ENCODE measurements around the gene TMTC1.

Gene TMTC1

DNA sequence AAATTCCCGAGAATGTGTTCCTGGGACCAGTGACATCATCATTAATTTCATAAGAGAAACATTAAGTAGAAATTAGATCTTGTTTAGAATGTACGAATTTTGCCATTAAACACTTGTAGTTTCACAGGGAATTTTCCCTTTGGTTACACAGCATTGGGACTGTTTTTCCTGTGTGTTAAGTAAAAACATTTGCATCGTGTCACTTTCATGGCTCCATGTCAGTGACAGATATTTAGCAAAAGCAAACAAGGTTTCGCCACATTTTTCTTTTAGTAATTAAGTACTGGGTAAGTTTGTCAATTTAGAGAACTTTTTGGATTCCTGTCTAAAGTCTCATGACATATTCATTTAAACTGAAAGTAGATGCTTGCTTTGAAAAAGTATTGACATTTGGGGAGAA lies 240.7 kb downstream of the TMTC1 start:
- no peak for DNase-seq

DNA sequence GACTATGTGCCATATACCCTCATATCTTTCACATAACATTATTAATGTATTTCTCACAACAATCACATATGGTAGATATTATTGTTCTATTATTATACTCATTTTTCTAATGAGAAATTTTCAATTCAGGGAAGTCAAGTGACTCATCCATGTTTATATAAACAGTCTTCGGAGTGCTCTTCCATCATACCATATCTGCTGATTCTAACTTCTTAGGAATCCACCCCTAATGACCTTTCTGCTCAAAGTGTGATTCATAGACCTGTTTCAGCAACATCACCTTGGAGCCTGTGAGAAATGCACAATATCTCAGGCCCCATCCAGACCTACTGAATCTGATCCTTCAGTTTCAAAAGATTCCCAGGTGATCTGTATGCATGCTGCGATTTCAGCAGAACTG lies 246.4 kb downstream of the TMTC1 start:
- no peak for DNase-seq

DNA sequence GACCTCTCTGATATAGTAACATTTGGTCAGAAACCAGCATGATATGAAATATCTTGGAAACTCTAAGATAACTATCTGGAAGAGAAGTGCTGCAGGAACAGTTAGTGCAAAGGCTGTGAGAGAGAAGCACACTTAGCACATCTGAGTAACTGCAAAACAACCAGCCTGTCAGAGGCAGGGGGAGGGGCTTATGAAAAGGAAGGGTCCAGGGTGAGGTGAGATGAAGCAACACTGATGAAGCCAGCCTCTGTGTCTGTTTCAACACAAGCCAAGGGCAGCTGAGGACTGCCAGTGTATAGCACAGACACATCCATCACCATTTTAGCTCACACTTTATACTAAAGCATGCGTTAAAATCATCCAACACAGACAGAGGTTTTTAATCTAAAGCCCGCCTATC lies 248.8 kb downstream of the TMTC1 start:
- DNase-seq = no peak

DNA sequence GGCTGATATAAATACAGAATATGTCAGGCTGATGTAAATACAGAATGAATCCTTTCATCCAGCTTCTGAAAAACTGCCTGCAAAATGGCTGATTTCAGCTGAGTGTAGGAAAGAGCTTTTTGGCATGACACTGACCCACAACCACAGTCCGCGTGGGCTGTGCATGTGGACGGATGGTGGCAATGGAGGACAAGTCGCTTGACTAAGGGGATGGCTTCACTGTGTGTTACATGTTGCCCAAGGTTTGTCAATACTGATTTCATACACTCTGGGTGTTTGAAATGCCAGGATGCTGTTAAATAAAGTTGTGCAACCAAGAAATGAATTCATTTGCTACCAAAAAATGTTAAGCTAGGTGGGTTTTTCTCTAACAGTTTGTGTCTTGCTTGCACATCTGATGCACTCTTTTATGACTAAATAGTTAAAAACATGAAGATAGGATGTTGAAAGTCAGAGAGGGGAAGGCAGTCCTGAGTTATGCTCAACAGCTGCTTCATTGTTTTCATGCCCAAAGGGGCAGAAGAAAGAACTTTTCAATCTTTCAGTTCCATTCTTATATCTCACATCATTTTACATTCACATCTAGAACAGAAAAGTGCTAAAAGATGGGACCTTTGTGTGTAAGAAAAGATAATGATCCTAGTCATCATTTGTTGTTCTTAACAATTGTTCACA lies 249.8 kb downstream of the TMTC1 start:
- DNase-seq = no peak

DNA sequence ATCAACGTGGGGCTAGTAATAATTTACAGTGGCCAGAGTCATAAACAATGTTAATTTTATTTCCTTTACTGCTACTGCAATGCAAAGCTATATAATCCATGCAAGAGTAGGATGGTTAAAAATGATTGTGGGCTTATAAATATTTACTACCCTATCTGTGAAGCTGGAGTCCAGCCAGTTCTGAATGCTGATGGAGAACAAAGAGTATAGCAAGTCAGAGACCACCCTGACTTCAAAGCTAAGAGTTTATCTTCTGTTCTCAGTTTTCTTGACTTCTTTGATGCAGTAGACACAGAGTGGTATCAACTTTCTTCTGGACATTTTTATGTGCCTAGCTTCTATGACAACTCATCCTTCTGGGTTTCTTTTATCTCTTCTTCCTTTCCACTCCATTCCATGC lies 252.3 kb downstream of the TMTC1 start:
- no peak for DNase-seq

DNA sequence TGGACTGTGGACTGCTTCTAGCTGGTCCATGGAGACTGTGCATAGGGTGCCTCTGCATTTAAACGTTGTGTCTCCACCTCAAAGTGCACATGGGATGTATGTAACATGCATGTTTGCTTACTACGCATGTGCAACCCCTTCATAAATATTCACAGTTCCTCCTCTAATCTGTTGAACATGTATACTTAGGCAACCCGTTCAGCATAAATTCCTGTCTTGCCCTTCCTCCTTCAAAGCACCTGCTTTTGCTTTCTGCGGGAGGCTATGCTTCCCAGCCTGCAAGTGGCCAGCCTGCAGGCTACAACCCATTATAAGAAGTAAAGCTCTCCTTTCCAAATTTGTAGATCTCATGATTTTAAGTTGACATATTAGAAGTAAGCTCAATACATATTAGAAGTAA lies 253.3 kb downstream of the TMTC1 start:
- DNase-seq = no peak

DNA sequence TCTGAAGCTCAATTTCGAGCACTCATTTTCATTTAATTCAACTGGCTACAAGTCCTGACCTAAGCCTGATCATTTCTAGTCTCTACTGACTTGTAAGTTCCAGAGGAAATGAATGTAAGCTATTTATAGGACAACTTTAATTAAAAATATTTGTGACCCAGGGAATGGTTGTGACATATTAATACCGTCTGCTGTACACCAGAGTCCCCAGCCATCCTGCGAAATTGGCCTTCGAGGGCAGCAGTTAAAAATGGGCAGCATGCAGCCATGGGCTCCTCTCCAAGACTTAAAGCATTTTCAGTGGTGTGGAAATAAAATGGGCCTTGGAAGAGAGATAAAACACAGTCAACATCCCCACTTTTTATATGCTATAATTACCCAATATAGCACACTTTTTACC lies 255.6 kb downstream of the TMTC1 start:
- DNase-seq = no peak

DNA sequence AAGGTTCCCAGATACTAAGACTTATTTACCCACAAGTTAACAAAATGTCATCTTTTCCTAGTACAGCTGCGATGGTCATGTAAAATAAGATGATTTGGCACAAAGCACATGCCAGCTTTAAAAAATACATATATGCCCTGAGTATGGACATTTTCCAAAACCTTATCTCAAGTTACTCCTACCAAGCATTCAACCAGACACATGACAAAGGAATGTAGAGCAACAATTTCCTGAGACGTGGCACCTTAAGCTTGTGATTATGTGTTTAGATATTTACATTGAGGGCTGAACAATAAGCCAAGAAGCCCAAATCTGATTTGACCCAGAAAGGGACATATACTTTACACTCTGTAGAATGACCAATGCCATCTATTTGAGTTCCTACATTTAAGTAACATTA lies 261.8 kb downstream of the TMTC1 start:
- DNase-seq = no peak

DNA sequence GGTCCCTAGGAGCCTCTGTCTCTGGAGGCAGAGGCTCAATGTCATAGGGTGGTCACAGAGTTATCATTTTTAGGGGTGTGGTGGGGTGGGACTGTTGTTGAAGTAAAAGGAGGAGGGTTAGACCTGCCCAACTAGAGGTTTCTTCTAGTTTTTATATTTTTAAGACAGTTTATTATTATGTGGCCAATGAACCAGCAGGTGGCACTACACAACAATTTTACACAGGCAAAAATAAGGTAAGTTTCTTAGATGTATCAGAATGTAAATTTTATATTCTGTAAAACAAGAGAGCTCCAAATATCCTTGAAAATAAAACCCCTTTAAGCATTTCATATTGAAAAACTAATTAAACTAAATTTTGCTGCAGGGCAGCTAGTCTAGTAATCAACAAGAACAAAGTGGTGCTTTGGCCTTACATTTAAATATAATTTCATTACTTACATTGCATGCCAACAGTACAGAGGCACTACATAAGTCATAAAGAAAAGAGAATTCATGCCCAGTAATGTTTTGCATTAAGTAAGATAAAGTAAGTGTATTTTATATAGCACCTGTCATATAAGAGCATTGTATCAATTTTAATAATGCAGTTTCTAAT lies 264.1 kb downstream of the TMTC1 start:
- DNase-seq = peak in 3 of 51 donors; percentile 5 to 16 (median 7)

DNA sequence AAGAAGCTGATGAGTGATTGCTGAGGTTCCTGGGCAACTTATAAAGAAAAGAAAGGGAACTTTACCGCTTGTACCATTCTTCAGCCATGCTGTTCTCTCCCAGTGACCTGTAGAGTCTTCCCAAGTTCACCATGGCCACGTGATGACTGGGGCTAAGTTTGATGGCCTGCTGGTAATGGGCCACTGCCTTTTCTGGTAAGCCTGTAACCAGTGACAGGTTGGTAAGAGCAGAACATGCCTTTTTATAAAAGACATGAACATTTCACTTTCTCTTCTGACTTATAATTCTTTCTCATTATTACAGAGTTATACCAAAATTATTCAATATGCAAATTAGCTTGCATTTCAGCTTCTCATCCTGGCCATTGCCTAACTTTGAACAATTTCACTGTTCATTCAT lies 265.3 kb downstream of the TMTC1 start:
- DNase-seq = no peak

DNA sequence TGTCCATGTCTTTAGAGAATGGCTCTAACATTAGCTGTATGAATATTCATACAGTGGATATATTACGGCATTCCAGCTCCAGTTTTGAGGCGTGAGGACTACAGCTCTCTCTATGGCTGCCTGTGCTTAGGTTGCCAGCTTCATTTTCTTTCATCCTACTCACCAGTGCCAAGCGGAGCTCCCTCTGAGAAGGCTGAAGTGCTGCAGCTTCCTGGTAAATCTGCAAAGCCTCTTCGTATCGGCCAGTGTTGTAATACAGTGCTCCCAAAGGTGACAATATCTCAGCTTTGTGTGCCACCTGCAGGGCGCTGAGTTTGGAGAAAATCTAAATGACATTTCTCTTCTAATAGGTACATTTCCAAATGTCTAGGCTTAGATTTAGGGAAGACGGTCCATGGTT lies 266.5 kb downstream of the TMTC1 start:
- peak in 10 of 51 donors; percentile 1 to 30 (median 12) for DNase-seq

DNA sequence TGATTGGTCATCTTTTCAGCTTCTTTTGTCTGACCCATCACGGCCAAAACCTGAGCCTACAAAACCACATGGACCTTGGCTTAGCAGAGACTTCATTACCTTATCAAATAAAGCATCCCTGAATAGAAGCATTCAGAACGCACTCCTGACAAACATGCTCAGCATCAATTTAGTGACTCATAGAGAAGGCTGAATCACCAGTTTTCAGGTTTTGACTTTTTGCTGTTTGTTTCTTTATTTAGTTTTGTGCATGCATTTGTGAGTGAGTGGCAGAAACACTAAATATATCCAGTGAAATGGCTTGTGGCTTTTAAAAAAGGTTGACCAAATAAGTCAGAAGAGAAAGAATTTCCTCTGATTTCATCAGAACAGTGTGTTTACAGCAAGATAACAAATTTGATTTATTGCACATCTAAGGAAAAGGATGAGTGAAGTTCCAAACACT lies 267.3 kb downstream of the TMTC1 start:
- DNase-seq = no peak

DNA sequence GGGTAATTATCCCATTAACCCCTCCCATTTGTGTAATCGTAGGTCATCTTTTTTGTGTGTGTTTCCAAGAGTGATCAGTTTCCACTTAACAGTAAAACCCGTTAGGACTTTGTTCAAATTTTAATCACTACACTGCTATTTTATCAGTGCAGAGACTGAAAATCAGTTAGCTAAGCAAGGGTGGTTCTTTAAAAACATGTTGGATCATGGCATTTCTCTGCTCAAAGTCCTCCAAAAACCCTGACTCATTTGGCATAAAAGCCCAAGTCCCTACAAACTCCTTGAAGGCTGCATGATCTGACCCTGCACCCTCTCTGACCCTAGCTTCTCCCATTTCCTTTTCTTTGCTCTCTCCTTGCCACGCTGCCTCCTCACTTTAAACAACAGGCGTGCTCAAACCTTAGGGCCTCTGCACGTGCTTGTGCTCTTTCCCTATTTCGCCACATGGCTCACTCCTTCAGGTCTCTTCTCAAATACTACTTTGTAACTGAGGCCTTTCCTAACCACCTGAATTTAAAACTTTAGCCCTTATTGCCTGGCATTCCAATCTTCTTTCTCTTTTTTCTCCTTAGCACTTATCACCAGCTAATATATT lies 273.1 kb downstream of the TMTC1 start:
- no peak for DNase-seq

DNA sequence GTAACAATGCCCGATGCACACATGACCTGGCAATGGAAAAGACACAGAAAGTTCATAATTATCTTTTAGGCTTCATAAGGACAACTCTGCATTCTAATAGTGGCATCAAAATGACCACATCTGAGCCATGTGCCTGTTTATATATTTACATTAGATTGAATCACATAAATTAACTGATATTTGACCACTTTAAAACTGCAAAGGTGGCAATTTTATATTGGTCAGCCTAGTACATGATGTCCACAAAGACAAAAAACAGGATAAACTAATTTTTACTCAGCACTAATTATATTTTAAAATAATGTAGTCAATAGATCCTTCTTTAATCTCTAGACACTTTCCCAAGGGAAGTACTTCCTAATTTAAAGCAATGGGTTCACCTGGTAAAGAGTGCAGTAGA lies 274.2 kb downstream of the TMTC1 start:
- no peak for DNase-seq

DNA sequence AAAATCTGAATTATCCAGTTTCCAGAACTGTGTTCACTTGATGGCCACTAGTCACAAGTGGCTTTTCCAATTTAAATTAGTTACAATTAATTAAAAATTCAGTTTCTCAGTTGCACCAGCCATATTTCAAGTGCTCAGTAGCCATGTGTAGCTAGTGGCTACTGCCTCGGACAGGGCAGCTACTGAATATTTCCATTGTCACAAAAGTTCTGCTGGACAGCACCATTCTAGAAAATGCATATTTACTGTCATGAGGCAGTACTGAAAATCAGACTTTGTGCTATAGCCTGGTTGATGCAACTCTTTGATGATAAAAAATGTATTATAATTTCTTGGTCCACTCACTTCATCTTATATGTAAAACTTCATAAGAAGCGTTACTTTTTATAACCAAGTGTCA lies 274.8 kb downstream of the TMTC1 start:
- DNase-seq = no peak

DNA sequence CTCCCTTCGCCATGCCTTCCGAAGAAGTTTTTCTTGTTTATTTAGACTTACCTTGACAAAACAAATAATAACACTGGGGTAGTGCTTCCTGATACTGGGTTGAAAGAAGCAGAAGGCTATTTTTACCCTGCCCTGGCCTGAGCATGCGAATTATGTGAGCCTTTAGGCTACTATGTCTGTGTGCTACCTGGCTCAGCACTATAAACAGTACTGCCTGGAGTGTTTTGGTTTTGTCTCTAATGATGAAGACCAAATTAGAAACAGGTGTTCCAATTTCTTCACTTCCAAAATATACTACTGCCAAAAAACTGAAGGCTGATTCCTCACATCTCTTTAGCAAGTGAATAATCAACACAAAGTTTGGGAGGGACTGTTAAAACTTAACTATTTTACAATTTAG lies 278.6 kb downstream of the TMTC1 start:
- DNase-seq = no peak

DNA sequence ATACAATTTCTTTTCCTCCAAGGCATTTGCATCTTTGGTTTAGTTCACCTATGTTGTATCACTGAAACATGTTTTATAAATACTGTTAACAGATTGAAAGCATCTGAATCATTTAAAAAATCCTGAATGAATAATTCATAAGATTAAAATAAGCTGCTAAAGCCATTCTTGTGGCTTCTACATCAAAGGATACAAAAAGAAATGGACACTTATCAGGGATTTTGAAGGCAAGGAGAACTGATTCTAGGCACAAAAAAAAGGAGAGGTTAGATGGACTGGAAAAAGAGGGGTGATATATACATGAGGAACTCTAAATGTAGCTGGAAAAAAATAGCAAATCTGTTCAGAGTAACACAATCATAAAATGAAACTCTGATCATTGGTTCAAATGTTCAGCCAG lies 280.5 kb downstream of the TMTC1 start:
- no peak for DNase-seq

DNA sequence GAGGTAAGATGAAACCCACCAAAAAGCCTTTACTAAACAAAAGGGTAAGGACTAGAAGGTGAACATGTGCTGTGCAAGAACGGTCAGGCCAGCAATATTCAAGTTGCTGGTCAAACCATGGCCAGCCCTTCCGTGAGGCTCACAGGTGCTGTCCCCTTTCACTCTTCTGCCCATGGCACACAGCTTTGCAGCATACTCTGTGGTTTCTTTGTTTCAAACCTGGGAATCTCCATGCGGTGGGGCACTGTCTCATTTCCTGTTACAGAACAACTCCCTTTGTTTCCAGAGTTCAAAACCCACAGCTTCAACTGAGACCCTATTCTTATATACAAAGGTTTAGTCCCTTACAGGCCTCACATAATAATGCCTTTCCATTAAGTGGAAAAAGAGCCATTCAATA lies 284.5 kb downstream of the TMTC1 start:
- no peak for DNase-seq

DNA sequence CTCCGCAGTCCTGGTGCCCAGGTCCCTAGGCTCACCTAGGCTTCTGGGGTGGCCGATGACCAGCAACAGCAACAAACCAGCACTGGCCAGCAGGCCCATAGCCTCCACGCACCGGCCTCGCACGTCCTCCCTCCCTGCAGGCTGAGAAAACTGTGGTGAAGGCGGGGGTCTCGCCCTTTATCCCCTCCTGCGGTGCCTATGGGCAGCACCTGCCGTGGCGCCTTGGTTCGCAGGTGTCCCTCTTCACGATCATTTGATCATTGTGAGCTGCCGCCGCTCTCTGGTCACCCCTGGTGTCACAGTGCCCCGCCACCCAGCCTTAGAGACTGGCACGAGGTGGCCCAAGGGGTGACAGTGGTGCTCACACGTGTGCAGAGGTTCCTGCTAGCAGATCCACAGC lies 286.2 kb downstream of the TMTC1 start, which contains the start of gene OVCH1:
Gene OVCH1, minus strand, starts transcription at position 99 of the 400 bp plus-strand sequence. Its CDS starts 0 bp downstream, at position 99.
- no peak for DNase-seq

DNA sequence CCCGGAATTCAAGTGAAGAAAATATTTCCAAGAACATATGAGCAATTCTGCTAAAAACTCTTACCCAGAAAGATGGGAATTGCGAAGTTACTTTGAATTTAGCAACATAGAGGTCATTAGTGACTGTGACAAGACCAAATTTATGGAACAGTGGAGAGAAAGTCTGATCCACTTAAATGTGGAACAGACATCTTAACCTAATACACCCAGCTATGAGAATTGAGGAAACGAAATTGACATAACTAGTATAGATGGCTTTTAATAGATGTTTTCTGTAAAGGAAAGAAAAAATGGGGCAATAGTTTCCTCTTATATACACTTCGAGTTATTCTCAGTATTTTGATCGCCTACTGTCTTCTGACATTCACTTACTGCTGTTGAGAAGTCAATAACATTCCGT lies 290.9 kb downstream of the TMTC1 start:
- no peak for DNase-seq

DNA sequence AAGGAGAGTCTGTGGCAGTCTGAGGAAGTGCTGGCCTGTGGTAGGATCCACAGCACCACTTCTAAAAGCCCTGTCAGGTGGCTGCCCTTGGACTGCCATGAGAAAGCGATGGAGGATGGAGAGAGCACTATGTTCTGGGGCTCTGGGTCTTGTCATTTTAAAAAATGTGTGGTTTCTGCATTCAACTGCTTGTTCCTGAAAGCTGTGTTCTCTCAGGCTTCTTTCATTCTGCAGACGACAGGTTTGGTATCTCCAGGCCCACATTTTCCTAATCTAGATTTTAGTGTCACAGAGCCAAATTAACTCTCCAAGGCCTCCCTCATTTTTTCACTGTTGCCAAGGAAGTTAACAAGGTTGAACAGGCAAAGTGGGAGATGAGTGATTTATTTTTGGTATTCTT lies 296.8 kb downstream of the TMTC1 start:
- DNase-seq = peak in 1 of 51 donors; percentile 15

DNA sequence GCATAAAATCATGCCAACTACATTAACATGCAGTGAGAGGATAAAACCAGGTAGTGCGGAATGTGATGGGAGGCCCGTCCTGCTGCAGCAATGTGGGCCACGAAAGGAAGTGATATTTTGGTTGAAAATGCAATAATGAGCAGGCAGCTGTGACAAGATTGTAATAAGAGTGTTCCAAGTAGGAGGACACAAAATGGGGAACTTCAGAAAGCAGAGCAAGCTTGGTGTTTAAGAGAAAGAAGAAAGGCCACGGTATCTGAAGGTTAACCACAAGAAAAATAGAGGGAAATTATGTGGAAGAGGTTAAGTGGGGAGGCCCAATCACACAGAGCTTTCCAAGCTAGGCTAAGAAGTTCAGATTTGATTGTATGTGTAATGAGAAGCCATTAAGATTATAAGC lies 320.5 kb downstream of the TMTC1 start:
- no peak for DNase-seq

DNA sequence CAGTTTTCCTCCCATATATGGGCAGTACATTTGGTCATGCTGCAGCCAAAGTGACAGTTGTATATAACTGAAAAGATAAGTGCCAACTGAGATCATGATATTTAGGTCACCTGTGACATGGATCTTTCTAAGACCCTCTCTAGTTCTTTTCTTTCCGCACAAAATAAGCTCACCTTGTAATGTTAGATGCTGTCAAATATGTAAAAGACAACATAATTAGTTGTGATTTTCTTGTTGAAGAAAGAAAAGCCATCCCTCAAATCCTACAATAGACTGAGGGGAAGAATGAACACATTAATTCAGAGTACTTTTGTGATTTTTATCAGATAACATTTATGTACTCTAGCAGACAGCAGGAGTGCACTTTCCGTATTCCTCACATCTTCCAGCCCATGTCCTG lies 323.7 kb downstream of the TMTC1 start:
- DNase-seq = no peak
